GM23338 (cell line): ENCODE results near the gene PRSS8. TPM values are rescaled to one million over a fixed set of nuclear protein-coding genes. Genes with fewer than 3 reads are reported as not detected.

Experiments
- ATAC-seq: fragments of 200-7000 bp; cut with Tn5 transposase; 3 replicates; pipeline ENCODE4 v1.9.1; 2020
- DNase-seq: peaks from one replicate; pipeline ENCODE4 v3.0.0-alpha.2; 2015; ENCODE audit warnings: low spot score
- H2AFZ ChIP-seq: fragments of 200-600 bp; sonication (generic); 2 replicates; pipeline ENCODE4 v1.8.0; 2016; ENCODE audit warnings: antibody characterized with exemption, mild to moderate bottlenecking, moderate library complexity
- H3F3A ChIP-seq: fragments of 200-600 bp; sonication (generic); replicated peaks from 2 replicates; pipeline ENCODE4 v1.8.0; 2017; ENCODE audit warnings: antibody characterized with exemption, mixed run types, low read depth
- H3K27ac ChIP-seq: fragments of 200-600 bp; sonication (generic); 2 replicates; pipeline ENCODE4 v1.6.1; 2016; ENCODE audit warnings: low read depth
- H3K27me3 ChIP-seq: fragments of 200-600 bp; sonication (generic); 2 replicates; pipeline ENCODE4 v1.8.0; 2016; ENCODE audit warnings: mild to moderate bottlenecking, mixed run types, moderate library complexity; ENCODE audit not compliant: insufficient read depth
- H3K36me3 ChIP-seq: fragments of 200-600 bp; sonication (generic); 2 replicates; pipeline ENCODE4 v1.8.0; 2016; ENCODE audit warnings: mild to moderate bottlenecking; ENCODE audit not compliant: insufficient read depth
- H3K4me1 ChIP-seq: fragments of 200-600 bp; sonication (generic); 2 replicates; pipeline ENCODE4 v1.8.0; 2016; ENCODE audit warnings: mild to moderate bottlenecking, moderate library complexity; ENCODE audit not compliant: insufficient read depth
- H3K4me2 ChIP-seq: fragments of 200-600 bp; sonication (generic); 2 replicates; pipeline ENCODE4 v1.7.1; 2017; ENCODE audit warnings: mixed run types
- H3K4me3 ChIP-seq: fragments of 200-600 bp; sonication (generic); 2 replicates; pipeline ENCODE4 v1.6.1; 2016; ENCODE audit warnings: mixed run types
- H3K79me2 ChIP-seq: fragments of 200-600 bp; sonication (generic); replicated peaks from 2 replicates; pipeline ENCODE4 v1.8.0; 2017; ENCODE audit warnings: mild to moderate bottlenecking; ENCODE audit not compliant: insufficient read depth
- H3K9me2 ChIP-seq: fragments of 200-600 bp; sonication (generic); 2 replicates; pipeline ENCODE4 v1.8.0; 2017; ENCODE audit not compliant: insufficient read depth
- H4K20me1 ChIP-seq: fragments of 200-600 bp; sonication (generic); replicated peaks from 2 replicates; pipeline ENCODE4 v1.8.0; 2017; ENCODE audit warnings: mild to moderate bottlenecking; ENCODE audit not compliant: insufficient read depth
- H3K27ac Mint-ChIP-seq: 2 replicates; pipeline ENCODE4 v1.8.0; 2020; ENCODE audit warnings: inconsistent platforms, mild to moderate bottlenecking, moderate library complexity, mixed read lengths
- H3K27me3 Mint-ChIP-seq: 3 replicates; pipeline ENCODE4 v1.8.0; 2022; ENCODE audit warnings: low read depth, mild to moderate bottlenecking, moderate library complexity, mixed read lengths, inconsistent platforms; ENCODE audit not compliant: insufficient read depth, poor library complexity
- H3K36me3 Mint-ChIP-seq: 3 replicates; pipeline ENCODE4 v1.8.0; 2021; ENCODE audit warnings: low read depth, mild to moderate bottlenecking, inconsistent platforms, moderate library complexity, mixed read lengths
- H3K4me1 Mint-ChIP-seq: 3 replicates; pipeline ENCODE4 v1.8.0; 2020; ENCODE audit warnings: mild to moderate bottlenecking, inconsistent platforms, mixed read lengths
- H3K4me3 Mint-ChIP-seq: 3 replicates; pipeline ENCODE4 v1.8.0; 2021; ENCODE audit warnings: moderate library complexity, mild to moderate bottlenecking, inconsistent platforms, mixed read lengths
- H3K9me3 Mint-ChIP-seq: 3 replicates; pipeline ENCODE4 v1.8.0; 2020; ENCODE audit warnings: moderate library complexity, mild to moderate bottlenecking, inconsistent platforms, mixed read lengths
- CREB1 ChIP-seq: fragments of 250-450 bp; sonication (Bioruptor Pico); IDR thresholded peaks from 2 replicates; pipeline ENCODE4 v1.5.0; 2020; ENCODE audit warnings: low read depth, mild to moderate bottlenecking, moderate library complexity
- ETS1 ChIP-seq: IDR thresholded peaks from 2 replicates; pipeline ENCODE4 v1.6.1; 2016; ENCODE audit warnings: antibody characterized with exemption
- EZH2 ChIP-seq: fragments of 200-600 bp; sonication (generic); IDR thresholded peaks from one replicate; pipeline ENCODE4 v1.8.0; 2017; ENCODE audit warnings: antibody characterized with exemption, mild to moderate bottlenecking, low read depth; ENCODE audit not compliant: unreplicated experiment
- POLR2AphosphoS5 ChIP-seq: IDR thresholded peaks from 2 replicates; pipeline ENCODE4 v1.6.1; 2016; ENCODE audit warnings: antibody characterized with exemption, low read depth
- REST ChIP-seq: IDR thresholded peaks from one replicate; pipeline ENCODE4 v1.6.1; 2018; ENCODE audit warnings: antibody characterized with exemption; ENCODE audit not compliant: unreplicated experiment
- STAT1 ChIP-seq: IDR thresholded peaks from one replicate; pipeline ENCODE4 v1.6.1; 2016; ENCODE audit warnings: antibody characterized with exemption; ENCODE audit not compliant: unreplicated experiment
- ZNF114 ChIP-seq: fragments of 250-450 bp; sonication (Bioruptor Pico); IDR thresholded peaks from 2 replicates; pipeline ENCODE4 v1.5.0; 2020; ENCODE audit warnings: mild to moderate bottlenecking, moderate library complexity
- ZNF462 ChIP-seq: fragments of 250-450 bp; sonication (Bioruptor Pico); IDR thresholded peaks from 2 replicates; pipeline ENCODE4 v1.5.0; 2020; ENCODE audit warnings: mild to moderate bottlenecking, moderate library complexity
- polyA plus RNA-seq: library from polyadenylated mRNA; unstranded; fragments of >200 nt; fragmentation: Nextera tagmentation; extraction: Ambion mirVana; gene quantifications from 2 replicates; pipeline ENCODE4 v1.2.1, GENCODE V29; 2016
- total RNA-seq: library from RNA; depleted of rRNA; stranded (reverse); fragments of >200 nt; shearing (Covaris generic); gene quantifications from 2 replicates; pipeline ENCODE4 v1.2.3, GENCODE V29; 2014

The PRSS8 gene
- total and polyA plus RNA-seq, 2 experiments from 2014 or later: 65.3 to 75.9 TPM

- Histone ChIP-seq H3K79me2 (no peaks in the 10 kb centered on the region), H3F3A (peaks cover 5% of the 10 kb centered on the region; the same call in 1 of the 2 replicates), H3K4me2 (peak within 1 kb of the TSS; percentile 87), H4K20me1 (peaks cover 7% of the 10 kb centered on the region), H2AFZ (peak within 1 kb of the TSS; percentile 96), H3K27me3 (no peaks in the 10 kb centered on the region), H3K27ac (no peak within 1 kb of the TSS), H3K4me1 (peaks cover 6% of the 10 kb centered on the region; the same call in 1 of the 2 replicates), H3K9me2 (no peaks in the 10 kb centered on the region), H3K36me3 (no peaks in the 10 kb centered on the region), H3K4me3 (peak within 1 kb of the TSS; percentile 87)
- peaks cover 8% of the 10 kb centered on the region for H3K9me3 Mint-ChIP-seq
- H3K4me1 Mint-ChIP-seq: peaks cover 9% of the 10 kb centered on the region; the same call in 1 of the 3 replicates
- ATAC-seq (peak; percentile 86), DNase-seq (peak; percentile 85)
- TF ChIP-seq ZNF114 (CRISPR knock-in tag) (no peak), EZH2 (no peak), POLR2AphosphoS5 (peak; percentile 56), ZNF462 (CRISPR knock-in tag) (no peak), REST (no peak), ETS1 (peak; percentile 85), STAT1 (no peak), CREB1 (CRISPR knock-in tag) (peak; percentile 91)
- H3K27ac Mint-ChIP-seq: no peak within 1 kb of the TSS
- H3K27me3 Mint-ChIP-seq: peaks cover 18% of the 10 kb centered on the region
- H3K36me3 Mint-ChIP-seq: peaks cover 23% of the 10 kb centered on the region
- peak within 1 kb of the TSS; percentile 77 for H3K4me3 Mint-ChIP-seq
These were observed 27.3 kb downstream of the PRSS8 start, which contains the start of gene BCKDK for GRCh38 chr16:31108035-31108793. BCKDK (plus strand) TSS chr16:31108386; CDS start chr16:31109224, 838 bp downstream.
